Measurements from ENCODE around the gene GMIP.

Gene GMIP

DNA sequence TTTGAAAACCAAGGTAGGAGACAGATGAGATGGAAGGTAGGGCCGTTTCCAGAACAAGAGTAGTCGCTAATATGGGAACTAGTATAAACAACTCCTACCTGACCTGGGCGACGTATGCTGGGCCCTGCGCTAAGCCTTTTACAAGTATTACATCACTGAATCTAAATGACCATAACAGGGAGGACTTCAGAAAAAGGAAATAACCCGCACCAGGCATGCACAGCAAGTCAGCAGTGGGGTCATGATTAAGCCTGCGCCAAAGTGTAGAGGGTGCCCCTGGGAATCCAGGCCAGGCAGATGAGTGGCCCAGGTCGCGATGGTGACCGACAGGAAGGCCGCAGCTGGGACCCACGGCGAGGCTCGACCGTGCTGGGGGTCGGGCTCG is 19.4 kb upstream of the GMIP start:
- peaks cover 4% of the 10 kb centered on the region for H3K79me2 ChIP-seq
- H3K36me3 ChIP-seq (ENCODE audit: control insufficient read depth, insufficient read depth, low read length), result no peaks in the 10 kb centered on the region
- H3K27ac ChIP-seq, result peak overlapping the region; percentile 88
- H2AFZ ChIP-seq, result peak overlapping the region; percentile 71
- peak overlapping the region; percentile 81 for H3K4me3 ChIP-seq (ENCODE audit: low read depth, low read length)
- peaks cover 10% of the 10 kb centered on the region for H3K4me1 ChIP-seq
- TF ChIP-seq, protein P1, sequence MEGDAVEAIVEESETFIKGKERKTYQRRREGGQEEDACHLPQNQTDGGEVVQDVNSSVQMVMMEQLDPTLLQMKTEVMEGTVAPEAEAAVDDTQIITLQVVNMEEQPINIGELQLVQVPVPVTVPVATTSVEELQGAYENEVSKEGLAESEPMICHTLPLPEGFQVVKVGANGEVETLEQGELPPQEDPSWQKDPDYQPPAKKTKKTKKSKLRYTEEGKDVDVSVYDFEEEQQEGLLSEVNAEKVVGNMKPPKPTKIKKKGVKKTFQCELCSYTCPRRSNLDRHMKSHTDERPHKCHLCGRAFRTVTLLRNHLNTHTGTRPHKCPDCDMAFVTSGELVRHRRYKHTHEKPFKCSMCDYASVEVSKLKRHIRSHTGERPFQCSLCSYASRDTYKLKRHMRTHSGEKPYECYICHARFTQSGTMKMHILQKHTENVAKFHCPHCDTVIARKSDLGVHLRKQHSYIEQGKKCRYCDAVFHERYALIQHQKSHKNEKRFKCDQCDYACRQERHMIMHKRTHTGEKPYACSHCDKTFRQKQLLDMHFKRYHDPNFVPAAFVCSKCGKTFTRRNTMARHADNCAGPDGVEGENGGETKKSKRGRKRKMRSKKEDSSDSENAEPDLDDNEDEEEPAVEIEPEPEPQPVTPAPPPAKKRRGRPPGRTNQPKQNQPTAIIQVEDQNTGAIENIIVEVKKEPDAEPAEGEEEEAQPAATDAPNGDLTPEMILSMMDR (IDR thresholded peaks at IDR 0.05), result no peak
- no peak overlapping the region for H3K9ac ChIP-seq
- H3K9me3 ChIP-seq (ENCODE audit: control insufficient read depth, low read length), result no peaks in the 10 kb centered on the region
- no peaks in the 10 kb centered on the region for H3K27me3 ChIP-seq (ENCODE audit: control insufficient read depth, insufficient read depth, low read length)
- H3K4me2 ChIP-seq (ENCODE audit: low read length), result peak overlapping the region; percentile 98

DNA sequence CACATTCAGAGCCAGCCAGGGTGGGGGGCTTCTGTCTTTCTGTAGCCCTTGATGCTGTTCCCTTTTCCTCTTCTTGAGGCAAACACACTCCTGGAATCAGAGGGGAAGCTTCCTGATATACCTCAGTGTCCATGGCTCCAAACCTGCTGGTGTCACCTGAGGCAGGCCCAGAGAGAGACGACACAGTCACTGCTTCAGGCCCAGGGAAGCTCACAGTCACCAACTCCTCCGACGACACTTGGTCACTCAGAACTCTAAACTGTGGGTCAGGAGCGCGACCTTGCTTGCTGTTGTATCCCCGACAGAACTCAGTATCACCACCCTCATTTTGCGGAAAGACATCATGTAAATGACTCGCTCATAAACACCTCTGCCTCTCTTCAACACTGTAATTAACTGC is 18.9 kb upstream of the GMIP start:
- H3K79me2 ChIP-seq, result peaks cover 4% of the 10 kb centered on the region
- peak overlapping the region; percentile 81 for H3K4me3 ChIP-seq (ENCODE audit: low read depth, low read length)
- peak overlapping the region; percentile 98 for H3K4me2 ChIP-seq (ENCODE audit: low read length)
- no peak overlapping the region for H2AFZ ChIP-seq
- H3K27ac ChIP-seq, result peak overlapping the region; percentile 88
- H3K4me1 ChIP-seq, result peaks cover 10% of the 10 kb centered on the region
- no peaks in the 10 kb centered on the region for H3K27me3 ChIP-seq (ENCODE audit: control insufficient read depth, insufficient read depth, low read length)
- H3K9ac ChIP-seq, result no peak overlapping the region
- TF ChIP-seq, protein P1 (IDR thresholded peaks at IDR 0.05), result no peak
- H3K9me3 ChIP-seq (ENCODE audit: control insufficient read depth, low read length), result no peaks in the 10 kb centered on the region
- H3K36me3 ChIP-seq (ENCODE audit: control insufficient read depth, insufficient read depth, low read length), result no peaks in the 10 kb centered on the region

DNA sequence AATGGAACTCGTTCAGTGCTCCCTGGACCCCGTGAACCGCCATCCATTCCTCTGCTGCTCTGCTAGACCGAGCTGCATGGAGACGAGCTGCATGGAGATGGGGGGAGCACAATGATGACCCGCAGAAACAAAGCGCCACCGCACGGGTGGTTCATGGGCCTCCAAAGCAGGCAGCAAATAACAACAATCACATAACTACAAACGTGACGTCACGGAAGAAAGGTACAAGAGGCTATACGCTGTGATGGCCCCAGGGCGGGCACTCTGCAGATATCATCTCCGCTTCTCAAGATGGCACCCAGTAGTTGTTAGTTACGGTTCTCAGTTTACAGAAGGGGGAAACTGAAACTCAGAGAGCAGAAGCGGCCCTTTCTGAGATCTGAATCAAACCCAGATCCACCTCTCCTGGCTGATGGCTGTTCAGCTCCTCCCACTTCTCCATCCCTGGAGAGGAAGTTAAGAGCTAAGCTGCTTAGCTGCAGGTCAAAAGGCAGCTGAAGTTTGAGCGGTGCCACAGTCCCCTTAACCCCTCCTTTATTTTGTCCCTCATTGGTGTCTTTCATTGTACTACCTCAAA is 18.3 kb upstream of the GMIP start:
- H3K4me1 ChIP-seq, result peaks cover 10% of the 10 kb centered on the region
- H3K4me3 ChIP-seq (ENCODE audit: low read depth, low read length), result no peak overlapping the region
- no peak overlapping the region for H3K4me2 ChIP-seq (ENCODE audit: low read length)
- H3K27ac ChIP-seq, result no peak overlapping the region
- H3K36me3 ChIP-seq (ENCODE audit: control insufficient read depth, insufficient read depth, low read length), result no peaks in the 10 kb centered on the region
- H2AFZ ChIP-seq, result no peak overlapping the region
- no peaks in the 10 kb centered on the region for H3K9me3 ChIP-seq (ENCODE audit: control insufficient read depth, low read length)
- H3K27me3 ChIP-seq (ENCODE audit: control insufficient read depth, insufficient read depth, low read length), result no peaks in the 10 kb centered on the region
- TF ChIP-seq, protein P1 (IDR thresholded peaks at IDR 0.05), result no peak
- H3K9ac ChIP-seq, result no peak overlapping the region
- H3K79me2 ChIP-seq, result peaks cover 4% of the 10 kb centered on the region

DNA sequence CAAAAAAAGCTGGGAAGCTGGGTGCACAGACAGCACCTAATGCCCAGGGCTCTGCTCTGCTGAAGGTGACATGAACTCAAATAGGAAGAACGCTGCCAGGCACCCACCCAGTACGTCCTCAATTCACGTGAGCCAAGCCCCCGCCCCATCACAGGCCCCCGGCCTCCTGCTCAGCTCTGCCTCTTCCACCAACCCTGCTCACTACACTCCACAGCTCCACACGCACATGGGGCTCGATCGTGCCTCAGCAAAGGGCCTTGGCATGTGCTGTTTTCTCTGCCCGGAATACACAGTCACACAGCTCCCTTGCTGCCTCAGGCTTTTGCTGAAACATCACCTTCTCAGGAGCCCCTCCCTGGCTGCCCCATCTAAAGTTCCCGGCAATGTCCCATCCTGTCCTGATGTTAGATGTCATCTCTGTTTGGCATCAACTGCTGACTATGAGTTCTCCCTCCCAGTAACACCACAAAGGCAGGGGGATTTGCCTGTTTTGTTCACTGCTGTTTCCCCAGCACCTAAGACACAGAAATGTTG is 17.8 kb upstream of the GMIP start:
- no peak overlapping the region for H2AFZ ChIP-seq
- no peak overlapping the region for H3K4me2 ChIP-seq (ENCODE audit: low read length)
- H3K9ac ChIP-seq, result no peak overlapping the region
- TF ChIP-seq, protein P1 (IDR thresholded peaks at IDR 0.05), result no peak
- H3K4me3 ChIP-seq (ENCODE audit: low read depth, low read length), result no peak overlapping the region
- H3K27me3 ChIP-seq (ENCODE audit: control insufficient read depth, insufficient read depth, low read length), result no peaks in the 10 kb centered on the region
- no peaks in the 10 kb centered on the region for H3K9me3 ChIP-seq (ENCODE audit: control insufficient read depth, low read length)
- peaks cover 10% of the 10 kb centered on the region for H3K4me1 ChIP-seq
- no peak overlapping the region for H3K27ac ChIP-seq
- H3K36me3 ChIP-seq (ENCODE audit: control insufficient read depth, insufficient read depth, low read length), result no peaks in the 10 kb centered on the region
- peaks cover 4% of the 10 kb centered on the region for H3K79me2 ChIP-seq

DNA sequence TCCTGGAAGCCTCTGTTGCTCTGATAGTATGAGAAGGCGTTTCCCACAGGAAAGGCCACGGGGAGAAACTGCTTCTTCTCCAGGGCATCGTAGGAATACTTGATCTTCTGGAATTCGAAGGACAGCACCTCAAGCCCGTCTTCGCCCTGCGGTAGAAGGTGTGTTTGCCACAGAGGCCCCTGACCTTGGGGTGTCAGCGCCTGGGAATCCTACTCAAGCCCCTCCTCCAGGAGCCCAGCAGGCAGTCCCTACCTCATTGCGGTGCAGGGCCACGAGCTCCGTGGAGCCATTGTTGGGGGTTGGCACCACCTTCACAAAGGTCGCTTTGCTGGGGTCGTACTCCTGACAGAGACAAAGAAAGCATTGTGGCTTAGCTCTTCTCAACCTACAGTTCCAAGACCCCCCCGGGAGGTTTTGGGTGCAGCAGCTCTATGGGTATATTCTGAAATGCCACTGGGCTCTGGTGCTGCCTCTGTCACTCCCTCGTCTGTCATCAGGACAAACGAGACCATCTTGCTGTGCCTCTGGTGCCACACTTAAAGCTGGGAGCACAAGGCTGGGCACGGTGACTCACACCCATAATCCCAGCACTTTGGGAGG is 16.3 kb upstream of the GMIP start:
- H3K9me3 ChIP-seq (ENCODE audit: control insufficient read depth, low read length), result no peaks in the 10 kb centered on the region
- no peak overlapping the region for H3K4me2 ChIP-seq (ENCODE audit: low read length)
- peaks cover 4% of the 10 kb centered on the region for H3K79me2 ChIP-seq
- H3K4me1 ChIP-seq, result peaks cover 10% of the 10 kb centered on the region
- H3K4me3 ChIP-seq (ENCODE audit: low read depth, low read length), result no peak overlapping the region
- no peak overlapping the region for H3K27ac ChIP-seq
- H2AFZ ChIP-seq, result no peak overlapping the region
- H3K36me3 ChIP-seq (ENCODE audit: control insufficient read depth, insufficient read depth, low read length), result no peaks in the 10 kb centered on the region
- no peaks in the 10 kb centered on the region for H3K27me3 ChIP-seq (ENCODE audit: control insufficient read depth, insufficient read depth, low read length)
- TF ChIP-seq, protein P1 (IDR thresholded peaks at IDR 0.05), result no peak
- H3K9ac ChIP-seq, result no peak overlapping the region

All from parathyroid adenoma (tissue), 2 donors.